H1 (cell line): Measurements from ENCODE around the gene SLC30A5. TPM values are rescaled to one million over a fixed set of nuclear protein-coding genes. Genes with fewer than 3 reads are reported as not detected.

Experiments
- CREB1 ChIP-seq: IDR thresholded peaks from 2 replicates; pipeline ENCODE4 v1.6.1; 2012; ENCODE audit warnings: inconsistent platforms
- POU5F1 ChIP-seq: IDR thresholded peaks from 2 replicates; pipeline ENCODE4 v1.6.1; 2011; ENCODE audit warnings: low read depth, mild to moderate bottlenecking, low read length, moderate library complexity
- RXRA ChIP-seq: IDR thresholded peaks from 2 replicates; pipeline ENCODE4 v1.6.1; 2011; ENCODE audit warnings: low read depth, mild to moderate bottlenecking, low read length, moderate library complexity; ENCODE audit not compliant: insufficient read depth
- SP2 ChIP-seq: IDR thresholded peaks from 2 replicates; pipeline ENCODE4 v1.6.1; 2012; ENCODE audit warnings: mild to moderate bottlenecking, low read length, inconsistent platforms
- TBP ChIP-seq: IDR thresholded peaks from 2 replicates; pipeline ENCODE4 v1.6.1; 2011; ENCODE audit warnings: low read depth, low read length, improper control_type of control experiment
- polyA plus RNA-seq, 7 experiments: library from polyadenylated mRNA; depleted of rRNA in 3 of 7; stranded (reverse) in 5 of 7; unstranded in 2 of 7; fragments of >200 nt in 5 of 7; fragments of 200-250 nt in 2 of 7; gene quantifications; 1 replicate in 5 of 7; 2 replicates in 1 of 7; 4 replicates in 1 of 7; pipeline versions ENCODE4 v1.2.1 to v1.2.3, GENCODE V29; 2011 to 2013; ENCODE audit warnings: missing spikeins in 2 of 7, mixed read lengths in 2 of 7
- total RNA-seq: library from RNA; stranded (reverse); fragmentation: NEBNext Ultra II Directional; extraction: Animal tissue kit (Norgen Biotek cat#: 25700); gene quantifications from 2 replicates; pipeline ENCODE4 v1.2.1, GENCODE V29; 2021

The SLC30A5 gene
- total and polyA plus RNA-seq, 2 of the 8 experiments (the other 6 are each of a cell fraction or from before 2014, with no cell fraction given): 31.0 to 43.5 TPM

DNA sequence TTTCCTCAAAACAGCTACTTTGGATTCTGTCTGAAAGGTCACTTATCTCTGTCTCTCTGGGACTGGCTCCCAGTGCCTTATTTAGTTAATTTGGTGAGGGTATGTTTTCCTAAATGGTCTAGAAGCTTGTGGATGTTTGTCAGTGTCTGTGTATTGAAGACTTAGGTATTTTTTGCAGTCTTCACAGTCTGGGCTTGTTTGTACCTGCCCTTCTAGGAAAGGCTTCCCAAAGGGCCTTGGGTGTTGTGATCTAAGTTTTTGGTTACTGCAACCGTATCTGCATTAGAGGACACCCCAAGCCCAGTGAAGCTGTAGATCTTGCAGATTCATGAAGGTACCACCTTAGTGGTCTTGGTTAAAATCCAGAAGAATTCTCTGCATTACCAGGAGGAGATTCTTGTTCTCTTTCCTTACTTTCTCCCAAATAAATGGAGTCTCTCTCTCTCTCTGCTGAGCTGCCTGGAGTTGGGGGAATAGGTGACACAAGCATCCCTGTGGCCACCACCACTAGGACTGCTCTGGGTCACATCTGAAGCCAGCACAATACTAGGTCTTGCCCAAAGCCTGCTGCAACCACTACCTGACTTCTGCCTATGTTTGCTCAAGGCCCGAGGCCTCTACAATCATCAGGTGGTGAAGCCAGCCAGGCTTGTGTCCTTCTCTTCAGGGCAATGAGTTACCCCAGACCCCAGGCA lies 55.3 kb downstream of the SLC30A5 start (continued):
- TF ChIP-seq SP2 (no peak), POU5F1 (no peak), TBP (no peak), CREB1 (no peak), RXRA (no peak)
